ENCODE measurements around the gene VRK2.

Gene VRK2

DNA sequence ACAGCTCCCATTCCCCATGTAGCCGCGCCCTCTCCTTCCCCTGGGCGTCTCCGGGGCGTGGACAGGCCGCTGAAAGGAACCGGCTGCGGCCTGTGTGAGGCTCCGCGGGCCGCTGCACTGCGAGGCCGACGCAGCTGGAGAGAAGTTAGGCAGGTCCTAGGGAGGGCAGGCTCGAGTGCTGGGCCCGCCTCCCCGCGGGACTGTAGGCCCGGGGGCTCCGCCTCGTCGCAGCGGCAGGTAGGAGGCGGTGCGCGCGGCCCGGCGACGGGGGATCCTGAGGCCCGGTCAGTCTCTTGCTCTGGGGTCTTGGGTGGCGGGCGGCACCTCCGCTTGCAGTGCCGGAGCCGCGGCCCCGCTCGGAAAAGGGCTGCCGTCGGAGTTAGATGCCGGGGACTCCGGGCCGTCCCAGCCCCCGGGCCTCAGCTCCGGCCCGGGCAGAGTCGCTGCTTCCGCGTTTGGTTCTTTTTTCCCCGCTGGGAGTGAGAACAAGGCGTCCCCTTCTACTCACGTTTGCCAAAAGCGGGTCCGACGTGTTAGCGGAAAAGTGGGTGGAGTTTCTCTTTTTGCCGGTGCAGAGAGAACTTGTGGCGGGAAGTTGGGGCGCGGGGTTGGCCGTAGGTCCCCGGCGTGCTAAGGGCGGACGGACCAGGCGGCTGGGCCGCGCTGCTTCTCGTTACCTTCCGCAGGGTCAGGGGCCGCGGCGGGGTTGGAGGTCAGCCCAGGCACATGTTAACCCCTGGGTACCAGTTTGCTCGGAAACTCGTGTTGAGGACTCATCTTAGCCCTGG lies at the start of gene VRK2:
Gene VRK2, plus strand, starts transcription at position 222 of the 788 bp plus-strand sequence. CDS start 2,026 bp downstream, outside the sequence.
- DNase-seq: peak; percentile 77

DNA sequence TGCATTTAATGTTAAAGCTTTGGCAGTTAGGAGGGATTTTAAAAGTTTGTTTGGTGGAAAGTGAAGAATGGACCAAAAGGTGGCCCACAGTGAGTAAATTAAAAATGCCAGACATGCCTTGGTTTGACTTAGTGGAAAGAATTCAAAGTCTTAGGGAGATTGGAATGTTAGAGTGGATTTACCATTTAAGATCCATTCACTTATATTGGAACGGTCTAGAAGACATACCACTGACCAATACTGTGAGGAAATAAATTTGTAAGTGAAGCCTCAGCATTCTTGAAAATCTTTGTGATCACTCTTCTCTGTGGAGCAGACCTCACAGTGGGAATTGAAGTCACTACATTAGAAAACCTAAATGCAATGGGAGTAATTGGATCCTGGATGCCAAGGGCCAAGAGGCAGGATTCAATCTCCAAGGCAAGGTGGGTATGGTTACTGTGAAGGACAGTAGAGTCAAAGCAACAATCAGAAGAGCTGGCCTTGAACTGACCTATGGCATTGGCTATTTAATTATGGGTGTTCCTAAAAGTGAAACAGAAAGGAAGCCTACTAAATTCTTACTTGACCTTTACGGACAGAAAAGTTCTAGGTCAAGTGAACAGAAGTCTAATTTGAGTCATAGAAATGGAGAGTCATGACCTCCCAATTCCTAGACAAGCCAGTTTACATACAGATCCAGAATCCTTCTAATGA lies 40.2 kb upstream of the VRK2 start:
- DNase-seq: no peak

DNA sequence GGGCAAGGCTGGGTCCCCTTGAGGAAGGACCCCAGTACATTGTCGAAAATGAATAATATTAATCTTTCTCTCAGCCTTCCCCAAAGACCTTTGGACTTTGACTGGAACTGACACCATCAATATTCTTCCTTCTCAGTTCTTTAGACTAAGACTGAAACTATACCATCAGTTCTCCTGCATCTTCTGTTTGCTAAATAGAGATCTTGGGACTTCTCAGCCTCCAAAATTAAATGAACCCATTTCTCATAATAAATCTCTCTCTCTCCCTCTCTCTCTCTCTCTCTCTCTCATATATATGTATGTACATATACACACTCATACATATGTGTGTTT lies 39.7 kb upstream of the VRK2 start:
- no peak for DNase-seq

DNA sequence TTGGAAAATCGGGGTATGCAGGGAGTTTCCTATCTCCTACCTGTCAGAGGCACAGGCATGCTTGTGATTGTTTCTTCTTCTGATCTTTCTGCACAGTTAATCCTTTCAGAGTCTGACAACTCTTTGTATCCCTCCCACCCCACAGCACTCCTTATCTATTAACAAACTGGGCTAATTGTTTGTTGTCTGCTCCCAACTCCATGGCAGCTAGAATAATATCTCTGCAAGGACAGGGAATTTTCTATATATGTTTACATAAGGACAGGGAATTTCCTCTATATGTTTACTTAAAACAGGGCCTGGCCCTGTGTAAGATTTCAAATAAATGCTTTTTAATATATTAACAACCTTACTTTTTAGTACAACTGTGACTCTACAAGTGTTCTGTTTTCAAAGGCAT lies 36.0 kb upstream of the VRK2 start:
- DNase-seq: no peak

DNA sequence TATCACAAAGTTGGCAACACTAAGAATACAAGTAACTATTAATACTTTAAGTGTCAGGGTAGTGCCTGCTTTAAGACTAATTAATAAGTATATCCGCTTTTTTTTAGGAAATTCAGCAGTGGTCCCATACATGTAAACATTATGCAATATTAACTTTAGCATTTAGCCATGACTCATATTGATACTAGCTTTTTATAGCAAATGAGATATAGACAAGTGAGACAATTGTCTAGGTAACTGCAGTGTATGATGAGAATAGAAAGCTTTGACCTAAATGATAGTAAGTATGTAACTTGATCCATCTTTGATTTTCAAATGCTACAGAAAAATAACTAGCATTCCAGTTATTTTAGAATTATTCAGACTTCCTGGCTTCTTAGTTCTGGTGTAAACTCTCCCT lies 27.4 kb upstream of the VRK2 start:
- DNase-seq: no peak

DNA sequence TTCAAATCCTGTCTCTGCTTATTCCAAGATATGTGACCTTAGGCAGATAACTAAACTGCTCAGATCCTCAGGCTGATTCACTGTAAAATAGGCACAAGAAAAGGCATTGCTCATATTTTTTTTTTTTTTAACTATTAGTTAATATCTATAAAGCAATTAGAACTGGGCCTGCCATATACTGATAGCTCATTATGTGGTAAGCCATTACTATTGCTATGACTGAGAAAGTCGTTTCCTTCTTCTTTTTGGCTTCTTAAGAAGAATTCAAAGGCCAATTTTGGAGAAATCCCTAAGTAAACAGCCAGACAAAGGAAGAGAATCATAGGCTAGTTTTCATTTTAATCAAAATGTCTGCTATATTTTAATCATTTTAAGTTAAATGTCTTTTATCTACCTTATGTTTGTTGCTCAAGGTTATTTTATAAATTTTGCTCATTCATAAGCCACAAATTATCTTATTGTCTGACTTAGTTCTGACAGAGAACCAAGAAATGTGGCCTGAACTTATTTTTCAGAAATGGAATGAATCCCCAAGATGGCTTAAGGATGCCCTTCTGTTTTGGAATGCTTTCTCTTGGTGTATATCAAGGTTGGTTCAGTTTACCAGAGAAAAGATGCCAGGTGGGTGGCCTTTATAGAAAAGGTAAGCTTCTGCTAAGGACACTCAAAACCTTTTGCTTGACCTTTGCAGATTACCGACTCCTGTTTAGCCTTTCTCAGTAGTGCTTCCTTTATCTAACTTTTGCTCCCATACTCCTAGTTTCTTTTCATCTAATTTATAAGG lies 21.3 kb upstream of the VRK2 start:
- DNase-seq: no peak

DNA sequence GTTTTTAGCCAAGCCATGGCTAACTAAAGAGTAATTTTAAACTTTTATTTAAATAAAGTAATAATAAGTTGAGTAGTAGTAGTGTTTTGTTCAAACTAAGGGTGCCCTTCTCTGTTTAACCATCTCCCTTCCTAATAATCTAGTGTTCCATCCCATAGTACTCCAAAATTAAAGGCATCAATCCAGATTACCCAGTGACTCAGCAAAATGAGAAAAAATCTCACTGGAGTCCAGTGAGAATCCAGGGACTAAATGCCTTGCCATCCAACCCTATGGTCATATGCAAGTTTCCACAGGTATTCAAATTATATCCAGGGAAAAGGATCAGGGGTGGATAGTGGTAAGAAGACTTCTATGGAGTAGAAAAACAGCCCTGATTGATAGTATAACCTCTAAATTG lies 19.6 kb upstream of the VRK2 start:
- no peak for DNase-seq

DNA sequence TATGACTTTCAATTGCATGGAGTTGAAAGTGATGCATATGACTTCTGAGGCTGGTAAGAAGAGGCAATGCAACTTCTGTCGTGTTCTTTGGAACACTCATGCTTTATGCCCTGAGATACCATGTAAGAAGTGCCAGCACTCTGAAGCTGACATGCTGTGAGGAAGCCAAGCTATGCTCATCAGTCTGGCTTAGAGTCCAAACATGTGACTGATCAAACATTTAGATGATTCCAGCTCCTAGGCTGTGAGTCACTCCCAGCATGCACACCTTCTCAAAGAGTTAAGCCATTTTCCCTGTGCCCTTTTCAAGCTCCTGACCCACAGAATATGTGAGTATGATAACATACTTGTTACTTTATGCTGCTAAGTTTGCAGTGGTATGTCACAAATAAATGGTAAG lies 15.8 kb upstream of the VRK2 start:
- no peak for DNase-seq

DNA sequence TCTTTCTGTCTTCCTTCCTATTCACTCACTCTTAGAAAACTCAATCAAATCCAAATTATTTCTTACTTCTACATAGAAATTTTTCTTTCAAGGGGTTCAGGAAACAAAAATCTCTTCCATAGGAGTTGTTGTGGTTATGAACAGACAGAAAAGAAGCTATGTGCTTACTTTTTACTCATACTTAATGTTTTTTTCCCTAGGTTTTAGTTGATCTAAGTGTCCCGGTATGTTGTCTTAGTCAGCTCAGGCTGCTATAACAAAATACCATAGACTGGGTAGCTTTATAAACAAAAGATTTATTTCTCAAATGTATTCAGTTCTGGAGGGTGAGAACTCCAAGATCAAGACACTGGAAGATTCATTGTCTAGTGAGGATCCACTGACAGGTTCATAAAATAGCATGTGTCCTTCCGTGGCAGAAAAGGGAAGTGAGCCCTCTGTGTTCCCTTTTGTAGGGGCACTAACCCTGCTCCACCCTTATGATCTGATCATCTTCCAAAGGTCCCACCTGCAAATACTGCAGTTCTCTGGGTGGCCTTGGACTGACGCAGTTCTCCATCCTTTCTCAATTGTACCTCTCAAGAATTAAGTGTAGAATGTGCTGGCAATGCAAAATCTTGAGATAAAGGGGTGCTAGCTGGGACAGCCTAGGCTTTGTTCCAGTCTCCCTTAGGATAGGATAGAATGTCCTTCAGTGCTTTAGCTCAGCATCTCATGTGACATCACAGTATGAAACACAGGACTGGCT lies 14.4 kb upstream of the VRK2 start:
- no peak for DNase-seq

DNA sequence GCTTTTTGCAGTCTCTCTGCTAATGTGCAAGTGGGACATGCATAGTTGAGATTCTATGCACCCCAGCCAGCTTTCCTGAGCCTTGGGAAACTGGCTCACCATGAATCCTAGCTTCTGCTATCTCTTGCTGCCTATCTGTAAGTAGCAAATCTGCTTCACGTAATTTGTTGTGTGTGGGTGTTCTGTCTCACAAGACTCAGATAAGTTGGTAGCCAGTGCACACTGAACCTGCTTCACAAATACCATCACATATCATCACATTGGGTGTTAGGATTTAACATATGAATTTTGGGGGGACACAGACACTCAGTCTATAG lies 13.9 kb upstream of the VRK2 start:
- DNase-seq: no peak

DNA sequence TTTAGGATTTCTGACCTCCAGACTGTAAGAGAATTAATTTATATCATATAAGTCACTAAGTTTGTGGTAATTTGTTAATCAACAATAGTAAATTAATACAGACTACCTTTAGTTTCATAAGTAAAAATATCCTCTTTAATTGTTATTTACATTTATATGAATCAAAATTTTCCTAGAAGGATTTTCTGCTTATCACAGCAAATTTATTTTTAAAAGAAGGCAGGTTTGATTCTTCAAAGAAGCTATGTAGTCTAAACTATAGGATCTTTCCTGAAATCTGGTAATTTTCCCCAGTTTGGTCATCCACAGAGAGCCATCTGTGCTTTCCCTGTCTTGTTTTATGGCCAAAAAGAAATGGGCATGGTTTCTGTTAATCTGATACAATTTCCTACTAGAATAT lies 13.1 kb upstream of the VRK2 start:
- no peak for DNase-seq

DNA sequence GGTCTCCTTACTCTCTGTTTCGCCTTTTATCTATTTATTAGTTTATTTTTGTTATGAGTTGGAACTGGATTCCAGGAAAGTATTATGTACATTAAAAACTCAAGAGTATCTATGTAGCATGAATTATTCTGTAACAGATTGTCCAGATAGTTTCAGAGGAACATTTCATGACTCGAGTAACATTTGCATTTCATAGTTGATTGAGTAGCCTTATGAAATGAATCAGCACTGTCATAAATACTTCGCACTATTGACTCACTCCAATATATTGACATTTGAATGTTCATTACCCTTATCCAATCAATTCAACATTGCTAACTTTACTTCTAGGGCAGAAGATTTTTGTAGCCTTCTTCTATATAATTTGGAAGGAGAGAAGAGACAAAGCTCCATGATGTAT lies 11.3 kb upstream of the VRK2 start:
- no peak for DNase-seq

DNA sequence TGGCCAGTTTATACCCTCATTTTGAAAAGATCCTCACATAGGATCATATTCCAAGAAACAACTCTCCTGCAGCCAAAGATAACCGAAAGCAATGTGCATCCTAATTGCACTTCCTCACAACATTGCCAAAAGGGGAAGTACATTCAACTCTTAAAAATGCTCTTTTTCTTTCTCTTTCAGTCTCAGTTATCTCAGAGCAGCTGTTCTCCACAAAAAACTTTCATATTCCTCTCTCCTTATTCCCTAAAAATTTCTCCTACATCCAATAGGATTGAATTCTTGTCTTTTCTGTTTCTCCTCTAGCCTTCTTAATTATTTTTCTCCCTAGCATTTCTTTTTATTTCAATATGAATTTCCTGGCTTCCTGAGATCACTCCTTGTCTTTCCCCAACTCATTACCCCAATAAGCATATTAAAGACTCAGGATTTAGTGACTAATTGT lies 7.4 kb upstream of the VRK2 start:
- DNase-seq: no peak

DNA sequence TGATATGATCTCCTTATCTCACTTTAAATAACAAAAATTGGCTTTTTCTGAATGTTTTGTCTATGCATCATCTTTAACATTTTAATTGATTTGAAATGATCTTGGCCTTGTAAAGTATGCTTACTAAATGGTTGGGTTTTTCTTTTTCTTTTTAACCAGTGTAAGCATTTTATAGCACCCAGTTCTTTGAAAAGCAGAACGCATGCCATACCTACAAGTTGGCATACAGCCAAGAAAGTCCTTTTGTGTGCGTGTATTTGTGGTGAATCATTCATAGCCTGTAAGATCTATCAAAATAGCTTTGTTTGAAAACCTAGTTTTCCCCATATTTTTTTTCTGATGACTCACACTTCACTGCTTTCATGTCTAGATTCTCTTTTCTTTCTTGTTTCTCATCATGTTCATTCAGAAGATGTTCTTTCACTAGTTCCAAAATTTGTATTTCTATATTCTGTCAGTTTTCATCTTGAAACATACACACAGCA lies 4.1 kb upstream of the VRK2 start:
- no peak for DNase-seq

DNA sequence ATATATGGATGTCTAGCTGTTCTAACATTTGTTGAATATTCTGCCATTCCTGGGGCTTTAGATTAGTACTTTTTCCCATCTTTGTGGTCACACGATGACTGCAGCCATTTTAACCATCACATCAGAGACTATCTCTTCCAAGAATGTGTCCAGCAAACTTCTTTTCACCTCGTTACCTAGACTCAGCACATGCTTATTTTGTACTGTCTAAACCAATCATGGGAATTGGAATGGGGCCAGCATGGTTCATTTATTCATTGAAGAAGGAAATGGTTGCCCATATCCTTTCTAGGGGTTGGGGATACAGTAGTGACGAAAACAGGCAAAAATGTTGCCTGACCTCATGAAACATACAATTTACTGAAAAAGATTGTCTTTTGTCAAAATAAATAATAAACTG lies 2.5 kb upstream of the VRK2 start:
- DNase-seq: no peak

DNA sequence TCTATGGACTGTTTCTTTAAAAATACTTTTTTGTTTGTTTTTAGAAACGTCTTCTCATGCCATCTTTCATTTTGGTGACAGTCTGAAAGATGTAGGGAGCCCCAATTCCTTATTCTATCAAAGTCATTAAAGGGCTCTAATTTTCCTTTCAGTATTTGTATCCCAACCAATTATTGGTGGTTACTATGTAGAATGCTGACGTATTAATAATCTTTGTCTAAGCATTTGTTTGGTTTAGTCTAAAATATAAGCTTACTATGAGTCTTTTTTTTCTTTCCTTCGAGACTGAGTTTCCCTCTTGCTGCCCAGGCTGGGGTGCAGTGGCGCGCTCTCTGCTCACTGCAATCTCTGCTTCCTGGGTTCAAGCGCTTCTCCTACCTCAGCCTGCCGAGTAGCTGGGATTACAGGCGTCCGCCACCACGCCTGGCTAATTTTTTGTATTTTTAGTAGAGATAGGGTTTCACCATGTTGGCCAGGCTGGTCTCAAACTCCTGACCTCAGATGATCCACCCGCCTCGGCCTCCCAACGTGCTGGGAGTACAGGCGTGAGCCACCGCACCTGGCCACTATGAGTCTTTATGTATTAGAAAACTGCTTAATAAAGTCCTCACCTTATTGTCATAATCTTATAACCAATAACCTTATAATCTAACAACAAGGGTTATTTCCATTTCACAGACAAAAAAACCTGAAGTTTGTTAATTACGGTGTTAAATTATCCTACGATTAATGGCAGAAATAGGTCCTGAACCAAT lies 849 bp upstream of the VRK2 start:
- no peak for DNase-seq

DNA sequence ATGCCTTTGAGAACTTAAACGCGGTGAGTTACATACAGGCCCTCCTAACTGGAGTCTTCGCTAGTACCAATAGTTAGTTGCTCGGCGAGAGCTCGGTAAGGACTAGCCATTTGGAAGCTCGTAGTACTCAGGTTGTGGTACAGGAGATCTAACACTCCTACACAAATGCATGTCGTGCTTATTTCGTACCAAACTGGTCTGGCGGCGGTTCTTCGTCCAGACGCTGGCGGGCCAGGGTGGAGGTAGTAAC lies 346 bp upstream of the VRK2 start:
- DNase-seq: no peak

DNA sequence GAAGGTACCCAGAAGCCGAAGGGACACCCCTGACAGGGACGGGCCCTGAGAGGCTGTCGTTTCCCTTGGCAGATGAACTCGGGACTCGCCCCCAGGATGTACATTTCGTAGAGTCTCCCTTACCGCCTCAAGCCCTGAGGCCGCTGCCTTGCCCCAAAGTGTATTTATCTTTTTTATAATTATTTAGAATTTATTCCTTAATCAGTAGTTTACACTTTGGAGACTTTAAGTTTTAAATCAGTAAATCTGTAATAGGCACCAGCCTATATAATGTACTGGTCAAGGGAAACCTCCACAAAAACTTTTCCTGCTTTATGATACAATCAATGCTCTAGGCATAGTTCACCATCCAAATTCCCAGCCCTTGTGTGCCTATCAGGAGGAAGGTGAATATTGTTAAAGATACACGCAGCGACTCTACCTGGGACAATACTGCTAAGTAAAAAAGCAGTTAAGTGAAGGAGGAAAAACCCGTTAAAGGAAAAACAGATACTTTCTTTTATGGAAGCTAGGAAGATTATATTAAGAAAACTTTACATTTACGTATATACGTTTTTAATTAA lies 848 bp downstream of the VRK2 start:
- no peak for DNase-seq

DNA sequence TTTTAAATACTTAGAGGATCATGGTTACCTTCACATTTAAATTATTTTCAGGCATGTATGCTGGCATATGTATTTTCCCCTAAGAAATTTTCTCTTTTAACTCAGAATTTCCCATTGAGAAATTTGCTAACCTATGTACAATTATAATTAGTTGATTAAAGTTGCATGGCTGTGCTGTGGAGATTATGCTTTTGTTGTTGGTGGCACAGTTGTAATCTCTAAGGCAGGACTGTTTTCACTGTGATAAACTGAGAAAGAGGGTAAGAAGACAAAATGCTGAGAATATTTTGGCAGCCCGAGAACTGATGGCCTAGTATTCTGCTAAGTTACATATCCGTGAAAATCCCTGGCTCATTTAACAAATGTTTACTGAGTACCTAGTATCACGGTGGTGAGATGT lies 1.4 kb downstream of the VRK2 start:
- no peak for DNase-seq

DNA sequence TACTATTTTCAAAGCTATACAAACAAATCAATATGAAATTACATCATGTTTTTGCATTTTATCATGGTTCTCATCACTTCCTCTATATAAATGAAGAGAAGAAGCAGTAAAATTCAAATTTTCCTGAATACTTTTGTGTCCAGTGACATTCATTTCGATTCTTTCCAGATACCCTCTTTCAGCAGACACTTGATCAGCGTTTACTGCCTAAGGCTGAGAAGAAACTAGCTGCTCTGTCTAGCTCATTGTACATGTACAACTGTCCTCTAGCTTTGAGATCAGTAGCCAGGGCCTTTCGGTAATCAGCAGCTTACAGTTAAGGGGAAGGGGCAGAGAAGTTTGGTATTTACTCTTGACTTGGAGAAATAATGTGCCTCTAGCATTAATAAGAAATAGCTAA lies 4.8 kb downstream of the VRK2 start:
- DNase-seq: no peak

DNA sequence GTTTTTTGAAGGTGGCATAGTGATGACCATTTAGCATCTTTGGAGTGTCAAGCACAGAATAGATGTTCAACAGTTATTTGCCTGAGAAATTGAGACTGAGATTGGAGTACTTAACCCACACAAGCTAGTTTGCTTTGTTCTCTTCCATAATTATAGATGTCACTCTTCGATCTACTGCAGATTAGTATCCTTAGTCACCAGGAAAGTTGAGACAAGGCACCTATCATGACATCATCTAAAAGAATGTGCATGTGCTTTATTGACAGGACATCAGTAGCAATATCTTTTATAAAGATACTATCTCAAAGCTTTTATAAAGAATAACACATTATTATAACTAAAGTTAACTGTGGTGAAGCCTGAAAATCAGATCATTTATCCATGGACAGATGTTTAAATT lies 6.4 kb downstream of the VRK2 start:
- no peak for DNase-seq

DNA sequence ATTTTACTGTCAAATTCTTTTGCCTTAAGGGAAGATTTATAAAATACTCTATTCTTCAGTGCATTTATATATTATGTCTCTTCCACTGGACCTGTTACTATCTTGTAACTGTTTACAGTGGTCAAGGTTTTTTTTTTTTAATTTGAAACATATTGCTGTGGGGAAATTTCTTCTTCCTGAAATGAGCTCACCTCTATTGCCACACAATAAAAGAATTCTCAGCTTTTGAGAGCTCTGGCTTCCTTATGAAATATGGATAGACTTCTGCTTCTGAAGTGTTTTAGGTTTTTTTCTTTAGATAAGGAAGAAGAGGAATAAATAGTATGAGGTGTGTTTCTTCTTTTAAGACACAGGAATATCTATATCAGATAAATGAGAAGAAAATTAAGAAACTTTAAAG lies 7.7 kb downstream of the VRK2 start:
- no peak for DNase-seq

Data from NK-92 treated with Interleukin-12 subunit alpha and Interleukin-12 subunit beta, amount 100 ng/mL, for 24 hours (cell line).